Stomach (tissue), 4 donors: ENCODE data around the gene RTN4RL1.

Experiments
- CTCF ChIP-seq, 7 experiments: fragments of 450-650 bp in 4 of 7; fragments of 200-600 bp in 3 of 7; sonication (generic) in 3 of 7; IDR thresholded peaks; one replicate each; pipeline ENCODE4 v1.5.1; 2016 to 2019; ENCODE audit warnings: antibody characterized with exemption in 7 of 7, control low read depth in 2 of 7, mild to moderate bottlenecking in 1 of 7
- EP300 ChIP-seq: sonication (generic); formaldehyde crosslinking; IDR thresholded peaks from one replicate; pipeline ENCODE4 v1.6.1; 2017; ENCODE audit warnings: antibody characterized with exemption
- POLR2A ChIP-seq, 4 donors: fragments of 450-650 bp; IDR thresholded peaks; one replicate each; pipeline ENCODE4 v1.6.1; 2016; ENCODE audit warnings: antibody characterized with exemption in 4 of 4, control low read depth in 2 of 4, mild to moderate bottlenecking in 1 of 4, moderate library complexity in 1 of 4
- POLR2AphosphoS5 ChIP-seq, 3 donors: sonication (generic); formaldehyde crosslinking; IDR thresholded peaks; one replicate each; pipeline ENCODE4 v1.6.1; 2016; ENCODE audit warnings: antibody characterized with exemption in 3 of 3

DNA sequence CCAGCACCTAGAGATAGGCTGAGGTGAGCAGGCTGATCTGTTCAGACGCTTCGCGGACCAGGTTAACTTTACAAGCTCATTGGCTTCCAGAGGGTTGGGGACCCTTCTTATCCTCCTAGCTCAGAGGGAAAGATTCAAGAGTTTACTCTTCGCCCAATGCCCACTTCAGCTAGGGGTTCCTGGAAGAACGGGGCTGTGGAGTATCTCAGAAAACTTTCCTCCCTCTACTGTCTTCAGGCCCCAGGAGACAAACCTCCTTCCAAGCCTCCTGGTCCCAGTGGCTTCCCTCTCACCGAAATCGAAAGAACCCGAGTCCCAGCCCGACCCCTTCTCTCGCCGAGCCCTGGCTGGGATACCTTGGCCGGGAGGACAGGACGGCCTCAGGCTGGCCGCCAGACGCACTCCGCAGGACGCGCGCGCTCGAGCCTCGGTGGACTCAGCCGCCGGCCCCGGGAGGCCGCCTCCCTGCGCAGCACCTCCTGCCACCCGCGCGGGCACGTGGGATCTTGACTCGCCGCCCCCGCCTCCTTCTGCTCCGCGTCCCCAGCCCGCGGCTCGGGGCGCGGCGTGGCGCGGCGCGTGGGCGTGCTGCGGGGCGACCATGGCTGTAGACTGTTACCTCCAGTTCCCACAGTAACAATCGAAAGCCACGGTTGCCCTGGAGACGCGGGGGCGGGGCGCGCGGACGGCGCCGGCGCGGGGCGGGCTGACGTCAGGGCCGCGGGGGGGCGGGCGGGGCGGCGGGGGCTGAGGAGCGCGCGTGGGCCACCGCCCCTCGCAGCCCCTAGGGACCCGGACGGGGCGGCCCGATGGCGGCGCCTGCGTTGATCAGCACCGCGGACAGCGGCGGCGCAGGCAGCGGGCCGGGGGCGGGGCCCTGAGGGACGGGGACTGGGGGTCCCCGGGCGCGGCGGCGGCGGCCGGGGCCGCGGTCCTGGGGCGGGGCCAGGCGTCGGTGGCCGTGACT, 24.5 kb upstream of the RTN4RL1 start:
- TF ChIP-seq CTCF (IDR thresholded peaks at IDR 0.05): no peak
- peak in 1 of 3 donors; percentile 29 for TF ChIP-seq POLR2AphosphoS5 (IDR thresholded peaks at IDR 0.05)
- TF ChIP-seq EP300: no peak
- TF ChIP-seq POLR2A (IDR thresholded peaks at IDR 0.05): no peak
